Smooth muscle cell (in vitro differentiated cells): ENCODE data around the gene LAMP5. TPM values are rescaled to one million over a fixed set of nuclear protein-coding genes. Genes with fewer than 3 reads are reported as not detected.

Experiments used
- DNase-seq: peaks from one replicate; lab custom pipeline; 2025; ENCODE audit not compliant: unreplicated experiment; lab: John Stamatoyannopoulos, UW
- H2AFZ ChIP-seq: fragments of 200-600 bp; sonication (generic); 2 replicates; pipeline ENCODE4 v1.6.0; 2016; ENCODE audit warnings: antibody characterized with exemption, low read depth, mild to moderate bottlenecking
- H3F3A ChIP-seq: fragments of 200-600 bp; sonication (generic); 2 replicates; pipeline ENCODE4 v1.6.0; 2017; ENCODE audit warnings: antibody characterized with exemption, low read depth
- H3K27ac ChIP-seq: fragments of 200-600 bp; sonication (generic); 2 replicates; pipeline ENCODE4 v1.5.1; 2016; ENCODE audit warnings: low read depth, mild to moderate bottlenecking
- H3K27me3 ChIP-seq: fragments of 200-600 bp; sonication (generic); 2 replicates; pipeline ENCODE4 v1.6.1; 2016; ENCODE audit warnings: low read depth, mild to moderate bottlenecking
- H3K36me3 ChIP-seq: fragments of 200-600 bp; sonication (generic); 2 replicates; pipeline ENCODE4 v1.5.1; 2016; ENCODE audit warnings: low read depth
- H3K4me1 ChIP-seq: fragments of 200-600 bp; sonication (generic); 2 replicates; pipeline ENCODE4 v1.5.1; 2016; ENCODE audit warnings: low read depth
- H3K4me2 ChIP-seq: fragments of 200-600 bp; sonication (generic); 2 replicates; pipeline ENCODE4 v1.6.0; 2016; ENCODE audit warnings: mild to moderate bottlenecking
- H3K4me3 ChIP-seq: fragments of 200-600 bp; sonication (generic); 2 replicates; pipeline ENCODE4 v1.5.1; 2016; ENCODE audit warnings: mild to moderate bottlenecking
- H3K79me2 ChIP-seq: fragments of 200-600 bp; sonication (generic); 2 replicates; pipeline ENCODE4 v1.6.0; 2016; ENCODE audit warnings: low read depth, mild to moderate bottlenecking
- H3K9ac ChIP-seq: fragments of 200-600 bp; sonication (generic); 2 replicates; pipeline ENCODE4 v1.6.0; 2016; ENCODE audit warnings: low read depth
- H3K9me3 ChIP-seq: fragments of 200-600 bp; sonication (generic); replicated peaks from 2 replicates; pipeline ENCODE4 v1.5.1; 2016; ENCODE audit warnings: low read depth
- H4K20me1 ChIP-seq: fragments of 200-600 bp; sonication (generic); 2 replicates; pipeline ENCODE4 v1.6.0; 2016; ENCODE audit warnings: low read depth
- WGBS: methylation state at CpG from one replicate; pipeline ENCODE4 v1.1.7; 2016; ENCODE audit warnings: low lambda C conversion rate; 5-methylcytosine and 5-hydroxymethylcytosine counted together
- polyA plus RNA-seq: library from polyadenylated mRNA; unstranded; fragments of >200 nt; fragmentation: Nextera tagmentation; extraction: Ambion mirVana; gene quantifications from 2 replicates; pipeline ENCODE4 v1.2.1, GENCODE V29; 2016
- total RNA-seq: library from RNA; depleted of rRNA; stranded (reverse); fragments of >200 nt; gene quantifications from 2 replicates; pipeline ENCODE4 v1.2.3, GENCODE V29; 2014
- TF ChIP-seq, protein P1 (sequence below): fragments of 200-600 bp; sonication (generic); IDR thresholded peaks from 2 replicates; pipeline ENCODE4 v1.5.1; 2017; ENCODE audit warnings: borderline replicate concordance, mild to moderate bottlenecking, antibody characterized with exemption; ENCODE audit not compliant: insufficient read depth, poor library complexity, severe bottlenecking

LAMP5 gene, protein sequence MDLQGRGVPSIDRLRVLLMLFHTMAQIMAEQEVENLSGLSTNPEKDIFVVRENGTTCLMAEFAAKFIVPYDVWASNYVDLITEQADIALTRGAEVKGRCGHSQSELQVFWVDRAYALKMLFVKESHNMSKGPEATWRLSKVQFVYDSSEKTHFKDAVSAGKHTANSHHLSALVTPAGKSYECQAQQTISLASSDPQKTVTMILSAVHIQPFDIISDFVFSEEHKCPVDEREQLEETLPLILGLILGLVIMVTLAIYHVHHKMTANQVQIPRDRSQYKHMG
- 38.6 and 44.4 TPM in 2 replicates for total RNA-seq
- 27.7 and 40.5 TPM in 2 replicates for polyA plus RNA-seq

DNA sequence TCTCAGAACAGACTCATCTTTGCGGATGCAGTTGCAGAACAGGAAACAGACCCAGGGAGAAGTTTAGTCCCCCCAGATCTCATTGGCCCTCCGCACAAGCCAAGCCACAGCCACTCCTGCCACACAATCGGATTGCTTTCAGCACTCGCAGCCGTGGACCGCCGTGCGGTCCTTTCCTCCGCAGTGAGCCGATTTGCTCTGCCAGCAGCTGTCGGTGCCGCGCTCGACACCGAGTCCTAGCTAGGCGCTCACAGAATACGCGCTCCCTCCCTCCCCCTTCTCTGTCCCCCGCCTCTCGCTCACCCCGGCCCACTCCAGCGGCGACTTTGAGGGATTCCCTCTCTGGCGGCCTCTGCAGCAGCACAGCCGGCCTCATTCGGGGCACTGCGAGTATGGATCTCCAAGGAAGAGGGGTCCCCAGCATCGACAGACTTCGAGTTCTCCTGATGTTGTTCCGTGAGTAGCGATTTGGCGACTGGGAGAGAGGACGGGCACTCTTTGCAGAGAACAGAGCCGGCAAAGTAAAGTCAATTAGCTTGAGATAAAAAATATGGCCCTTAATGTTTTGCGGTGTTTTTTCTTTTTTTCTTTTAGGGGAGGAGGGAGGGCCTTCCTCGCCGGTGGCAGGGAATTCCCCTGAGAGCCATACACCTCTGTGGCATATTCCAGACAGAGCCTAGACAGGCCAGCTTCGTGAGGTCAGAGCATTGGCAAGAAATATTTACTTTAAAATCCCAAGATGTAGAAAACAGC, at the start of gene LAMP5:
Gene LAMP5 (plus strand): TSS at position 130 of the 753 bp plus-strand sequence. CDS start 263 bp downstream, at position 393.
- H3F3A ChIP-seq = no peaks in the 10 kb centered on the region
- H3K9ac ChIP-seq = no peak within 1 kb of the TSS
- peaks cover 100% of the 10 kb centered on the region for H3K27me3 ChIP-seq
- H3K4me3 ChIP-seq = peak within 1 kb of the TSS; percentile 53
- no peaks in the 10 kb centered on the region for H3K79me2 ChIP-seq
- H3K27ac ChIP-seq = peak within 1 kb of the TSS; percentile 32
- WGBS = under 1% methylated on average over 38 of the region's 38 CpGs
- peak within 1 kb of the TSS; percentile 80 for H2AFZ ChIP-seq
- no peaks in the 10 kb centered on the region for H3K36me3 ChIP-seq
- H4K20me1 ChIP-seq = no peaks in the 10 kb centered on the region
- TF ChIP-seq, protein P1, sequence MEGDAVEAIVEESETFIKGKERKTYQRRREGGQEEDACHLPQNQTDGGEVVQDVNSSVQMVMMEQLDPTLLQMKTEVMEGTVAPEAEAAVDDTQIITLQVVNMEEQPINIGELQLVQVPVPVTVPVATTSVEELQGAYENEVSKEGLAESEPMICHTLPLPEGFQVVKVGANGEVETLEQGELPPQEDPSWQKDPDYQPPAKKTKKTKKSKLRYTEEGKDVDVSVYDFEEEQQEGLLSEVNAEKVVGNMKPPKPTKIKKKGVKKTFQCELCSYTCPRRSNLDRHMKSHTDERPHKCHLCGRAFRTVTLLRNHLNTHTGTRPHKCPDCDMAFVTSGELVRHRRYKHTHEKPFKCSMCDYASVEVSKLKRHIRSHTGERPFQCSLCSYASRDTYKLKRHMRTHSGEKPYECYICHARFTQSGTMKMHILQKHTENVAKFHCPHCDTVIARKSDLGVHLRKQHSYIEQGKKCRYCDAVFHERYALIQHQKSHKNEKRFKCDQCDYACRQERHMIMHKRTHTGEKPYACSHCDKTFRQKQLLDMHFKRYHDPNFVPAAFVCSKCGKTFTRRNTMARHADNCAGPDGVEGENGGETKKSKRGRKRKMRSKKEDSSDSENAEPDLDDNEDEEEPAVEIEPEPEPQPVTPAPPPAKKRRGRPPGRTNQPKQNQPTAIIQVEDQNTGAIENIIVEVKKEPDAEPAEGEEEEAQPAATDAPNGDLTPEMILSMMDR = no peak
- no peaks in the 10 kb centered on the region for H3K9me3 ChIP-seq
- peak within 1 kb of the TSS; percentile 91 for H3K4me2 ChIP-seq
- H3K4me1 ChIP-seq = peaks cover 46% of the 10 kb centered on the region
- DNase-seq = no peak

DNA sequence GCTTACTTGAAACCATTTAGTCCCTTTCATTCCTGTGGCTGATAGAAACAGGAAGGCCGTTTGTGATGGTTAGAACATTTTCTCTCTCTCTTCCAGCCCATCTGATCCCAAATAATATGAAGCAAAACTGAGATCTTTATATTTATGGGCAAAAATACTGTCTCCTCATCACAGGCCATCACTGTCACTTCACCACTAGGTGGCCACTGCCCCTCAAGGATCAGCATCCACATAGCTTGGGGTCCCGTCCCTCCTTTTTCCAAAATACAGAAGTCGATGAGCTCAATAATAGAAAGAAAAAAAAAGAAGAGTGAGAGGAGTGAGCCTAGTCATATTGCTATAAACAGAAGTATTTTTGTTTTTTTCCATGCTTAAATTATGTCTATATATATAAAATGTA, 46.4 kb upstream of the LAMP5 start:
- Histone ChIP-seq H4K20me1 (no peaks in the 10 kb centered on the region), H2AFZ (no peak overlapping the region), H3K9ac (no peak overlapping the region), H3K36me3 (no peaks in the 10 kb centered on the region), H3K4me2 (no peak overlapping the region), H3K4me1 (no peaks in the 10 kb centered on the region), H3K4me3 (no peak overlapping the region), H3K79me2 (no peaks in the 10 kb centered on the region), H3K27ac (no peak overlapping the region), H3F3A (no peaks in the 10 kb centered on the region), H3K27me3 (no peaks in the 10 kb centered on the region), H3K9me3 (no peaks in the 10 kb centered on the region)
- WGBS = 37% methylated on average over 3 of the region's 3 CpGs
- TF ChIP-seq, protein P1 = peak; percentile 49
- DNase-seq = no peak

DNA sequence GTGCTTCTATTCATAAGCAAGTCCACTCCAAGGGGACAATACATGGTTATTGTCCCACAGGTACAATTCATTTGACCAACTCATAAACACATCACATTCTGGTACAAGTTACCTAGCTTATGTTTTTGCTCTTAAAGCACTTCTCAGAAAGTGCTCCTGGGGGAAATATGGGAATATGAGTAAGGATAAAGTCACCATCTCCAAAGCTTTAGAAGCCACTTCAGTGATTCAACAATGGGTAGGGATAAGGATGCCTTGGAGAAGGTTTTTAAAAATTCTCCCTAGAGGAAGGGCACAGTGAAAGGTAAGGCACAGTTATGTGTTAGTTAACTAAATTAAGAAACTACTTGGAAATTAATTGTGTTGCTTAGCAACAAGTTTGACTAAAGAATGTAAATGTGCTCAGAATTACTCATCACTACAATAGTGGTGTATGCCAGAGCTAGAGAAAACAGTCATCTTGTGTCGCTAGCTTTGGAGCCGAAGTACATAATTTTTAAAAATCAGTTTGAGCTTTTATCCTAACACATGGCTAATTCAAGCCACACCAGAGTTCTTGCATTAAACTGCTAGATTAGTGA, 39.5 kb upstream of the LAMP5 start:
- H2AFZ ChIP-seq = no peak overlapping the region
- no peaks in the 10 kb centered on the region for H3F3A ChIP-seq
- H3K4me1 ChIP-seq = no peaks in the 10 kb centered on the region
- H3K79me2 ChIP-seq = no peaks in the 10 kb centered on the region
- no peak overlapping the region for H3K4me3 ChIP-seq
- no peaks in the 10 kb centered on the region for H3K27me3 ChIP-seq
- TF ChIP-seq, protein P1 = no peak
- 88% methylated on average over 2 of the region's 2 CpGs for WGBS
- H3K4me2 ChIP-seq = no peak overlapping the region
- H3K9ac ChIP-seq = no peak overlapping the region
- H3K27ac ChIP-seq = no peak overlapping the region
- no peaks in the 10 kb centered on the region for H4K20me1 ChIP-seq
- no peak for DNase-seq
- no peaks in the 10 kb centered on the region for H3K36me3 ChIP-seq
- H3K9me3 ChIP-seq = no peaks in the 10 kb centered on the region
